ENCODE measurements around the gene NDUFAF2. TPM values are rescaled to one million over a fixed set of nuclear protein-coding genes. Genes with fewer than 3 reads are reported as not detected.

NDUFAF2 gene
- total RNA-seq, 1 donor from 2014 or later, result 46.0 TPM

GRCh38 chr5:61018062-61018461, 73.1 kb downstream of the NDUFAF2 start:
- TF ChIP-seq, protein P1, sequence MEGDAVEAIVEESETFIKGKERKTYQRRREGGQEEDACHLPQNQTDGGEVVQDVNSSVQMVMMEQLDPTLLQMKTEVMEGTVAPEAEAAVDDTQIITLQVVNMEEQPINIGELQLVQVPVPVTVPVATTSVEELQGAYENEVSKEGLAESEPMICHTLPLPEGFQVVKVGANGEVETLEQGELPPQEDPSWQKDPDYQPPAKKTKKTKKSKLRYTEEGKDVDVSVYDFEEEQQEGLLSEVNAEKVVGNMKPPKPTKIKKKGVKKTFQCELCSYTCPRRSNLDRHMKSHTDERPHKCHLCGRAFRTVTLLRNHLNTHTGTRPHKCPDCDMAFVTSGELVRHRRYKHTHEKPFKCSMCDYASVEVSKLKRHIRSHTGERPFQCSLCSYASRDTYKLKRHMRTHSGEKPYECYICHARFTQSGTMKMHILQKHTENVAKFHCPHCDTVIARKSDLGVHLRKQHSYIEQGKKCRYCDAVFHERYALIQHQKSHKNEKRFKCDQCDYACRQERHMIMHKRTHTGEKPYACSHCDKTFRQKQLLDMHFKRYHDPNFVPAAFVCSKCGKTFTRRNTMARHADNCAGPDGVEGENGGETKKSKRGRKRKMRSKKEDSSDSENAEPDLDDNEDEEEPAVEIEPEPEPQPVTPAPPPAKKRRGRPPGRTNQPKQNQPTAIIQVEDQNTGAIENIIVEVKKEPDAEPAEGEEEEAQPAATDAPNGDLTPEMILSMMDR (IDR thresholded peaks at IDR 0.05; ENCODE audit: insufficient read depth, low read depth, low read length), result no peak
- Histone ChIP-seq H2AFZ (ENCODE audit: low read depth, low read length) (no peak overlapping the region), H3K27me3 (ENCODE audit: insufficient read depth, low read length) (no peaks in the 10 kb centered on the region), H3K27ac (ENCODE audit: low read depth, low read length) (no peak overlapping the region), H3K79me2 (ENCODE audit: insufficient read depth, low read length) (peaks cover 7% of the 10 kb centered on the region), H3K9ac (ENCODE audit: low read length) (no peak overlapping the region), H3K4me3 (ENCODE audit: insufficient read depth, low read depth, low read length) (no peak overlapping the region), H3K4me1 (ENCODE audit: insufficient read depth, low read length) (peaks cover 3% of the 10 kb centered on the region), H3K36me3 (ENCODE audit: insufficient read depth, low read length) (no peaks in the 10 kb centered on the region), H3K4me2 (ENCODE audit: low read length) (no peak overlapping the region), H4K20me1 (ENCODE audit: insufficient read depth, low read length) (peaks cover 4% of the 10 kb centered on the region), H3K9me3 (ENCODE audit: insufficient read depth, low read depth, low read length) (no peaks in the 10 kb centered on the region)
- no peak for FAIRE-seq
- H3K9me3 Mint-ChIP-seq (ENCODE audit: unreplicated experiment), result no peaks in the 10 kb centered on the region
- H3K27ac Mint-ChIP-seq (ENCODE audit: unreplicated experiment), result no peak overlapping the region
- H3K27me3 Mint-ChIP-seq (ENCODE audit: low read depth, unreplicated experiment), result no peaks in the 10 kb centered on the region
- peak; percentile 10 for DNase-seq (ENCODE audit: low read depth)
- peaks cover 7% of the 10 kb centered on the region for H3K4me1 Mint-ChIP-seq (ENCODE audit: low read depth, unreplicated experiment)
- no peak overlapping the region for H3K4me3 Mint-ChIP-seq (ENCODE audit: unreplicated experiment)
- H3K36me3 Mint-ChIP-seq (ENCODE audit: low read depth, unreplicated experiment), result peaks cover 4% of the 10 kb centered on the region

DNA sequence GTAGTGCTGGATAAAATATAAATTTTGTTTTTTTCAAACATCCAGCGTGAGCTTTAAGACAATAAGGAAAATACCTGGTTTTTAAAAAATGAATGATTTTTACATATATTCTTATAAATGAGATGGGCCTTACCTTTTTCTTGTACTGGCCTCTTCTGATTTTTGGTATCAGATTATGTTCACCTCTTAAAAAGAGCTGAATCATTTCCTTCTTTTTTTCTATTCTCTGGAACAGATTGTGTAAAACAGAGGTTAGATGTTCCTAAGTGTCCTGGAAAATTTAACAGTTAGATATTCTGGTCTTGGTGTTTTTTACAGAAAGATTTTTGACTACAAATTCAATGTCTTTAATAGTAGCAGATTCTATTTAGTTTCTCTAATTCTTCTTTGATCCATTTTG, 74.6 kb downstream of the NDUFAF2 start:
- no peaks in the 10 kb centered on the region for H3K27me3 Mint-ChIP-seq (ENCODE audit: low read depth, unreplicated experiment)
- H3K4me3 ChIP-seq (ENCODE audit: insufficient read depth, low read depth, low read length), result no peak overlapping the region
- peaks cover 11% of the 10 kb centered on the region for H3K4me1 Mint-ChIP-seq (ENCODE audit: low read depth, unreplicated experiment)
- H3K27ac ChIP-seq (ENCODE audit: low read depth, low read length), result no peak overlapping the region
- H3K4me2 ChIP-seq (ENCODE audit: low read length), result no peak overlapping the region
- no peak overlapping the region for H2AFZ ChIP-seq (ENCODE audit: low read depth, low read length)
- peaks cover 3% of the 10 kb centered on the region for H3K4me1 ChIP-seq (ENCODE audit: insufficient read depth, low read length)
- H4K20me1 ChIP-seq (ENCODE audit: insufficient read depth, low read length), result no peaks in the 10 kb centered on the region
- H3K9me3 ChIP-seq (ENCODE audit: insufficient read depth, low read depth, low read length), result no peaks in the 10 kb centered on the region
- no peaks in the 10 kb centered on the region for H3K36me3 ChIP-seq (ENCODE audit: insufficient read depth, low read length)
- H3K27ac Mint-ChIP-seq (ENCODE audit: unreplicated experiment), result no peak overlapping the region
- FAIRE-seq (no peak), DNase-seq (ENCODE audit: low read depth) (no peak)
- H3K79me2 ChIP-seq (ENCODE audit: insufficient read depth, low read length), result peaks cover 11% of the 10 kb centered on the region
- TF ChIP-seq EZH2 (IDR thresholded peaks at IDR 0.05; ENCODE audit: insufficient read depth, low read length), result no peak
- TF ChIP-seq, protein P1 (IDR thresholded peaks at IDR 0.05; ENCODE audit: insufficient read depth, low read depth, low read length), result no peak
- H3K9ac ChIP-seq (ENCODE audit: low read length), result no peak overlapping the region
- no peaks in the 10 kb centered on the region for H3K9me3 Mint-ChIP-seq (ENCODE audit: unreplicated experiment)
- peaks cover 4% of the 10 kb centered on the region for H3K36me3 Mint-ChIP-seq (ENCODE audit: low read depth, unreplicated experiment)
- H3K27me3 ChIP-seq (ENCODE audit: insufficient read depth, low read length), result no peaks in the 10 kb centered on the region
- no peak overlapping the region for H3K4me3 Mint-ChIP-seq (ENCODE audit: unreplicated experiment)

GRCh38 chr5:61020415-61020814, 75.4 kb downstream of the NDUFAF2 start:
- Histone ChIP-seq H3K27me3 (ENCODE audit: insufficient read depth, low read length) (no peaks in the 10 kb centered on the region), H3K27ac (ENCODE audit: low read depth, low read length) (no peak overlapping the region), H3K36me3 (ENCODE audit: insufficient read depth, low read length) (no peaks in the 10 kb centered on the region), H3K9me3 (ENCODE audit: insufficient read depth, low read depth, low read length) (no peaks in the 10 kb centered on the region), H2AFZ (ENCODE audit: low read depth, low read length) (no peak overlapping the region), H3K9ac (ENCODE audit: low read length) (no peak overlapping the region), H3K4me3 (ENCODE audit: insufficient read depth, low read depth, low read length) (no peak overlapping the region), H3K4me2 (ENCODE audit: low read length) (no peak overlapping the region), H3K4me1 (ENCODE audit: insufficient read depth, low read length) (peaks cover 3% of the 10 kb centered on the region), H4K20me1 (ENCODE audit: insufficient read depth, low read length) (no peaks in the 10 kb centered on the region), H3K79me2 (ENCODE audit: insufficient read depth, low read length) (peaks cover 15% of the 10 kb centered on the region)
- DNase-seq (ENCODE audit: low read depth) (peak; percentile 12), FAIRE-seq (no peak)
- TF ChIP-seq, protein P1 (IDR thresholded peaks at IDR 0.05; ENCODE audit: insufficient read depth, low read depth, low read length), result no peak
- TF ChIP-seq EZH2 (IDR thresholded peaks at IDR 0.05; ENCODE audit: insufficient read depth, low read length), result no peak
- H3K4me1 Mint-ChIP-seq (ENCODE audit: low read depth, unreplicated experiment), result peaks cover 11% of the 10 kb centered on the region
- no peaks in the 10 kb centered on the region for H3K9me3 Mint-ChIP-seq (ENCODE audit: unreplicated experiment)
- H3K27me3 Mint-ChIP-seq (ENCODE audit: low read depth, unreplicated experiment), result no peaks in the 10 kb centered on the region
- H3K4me3 Mint-ChIP-seq (ENCODE audit: unreplicated experiment), result no peak overlapping the region
- no peak overlapping the region for H3K27ac Mint-ChIP-seq (ENCODE audit: unreplicated experiment)
- H3K36me3 Mint-ChIP-seq (ENCODE audit: low read depth, unreplicated experiment), result peaks cover 4% of the 10 kb centered on the region
